ENCODE measurements around the gene ASCC1. TPM values are rescaled to one million over a fixed set of nuclear protein-coding genes. Genes with fewer than 3 reads are reported as not detected.

Gene ASCC1
- total RNA-seq, 2 experiments from 2014 or later: 61.6 to 66.2 TPM

DNA sequence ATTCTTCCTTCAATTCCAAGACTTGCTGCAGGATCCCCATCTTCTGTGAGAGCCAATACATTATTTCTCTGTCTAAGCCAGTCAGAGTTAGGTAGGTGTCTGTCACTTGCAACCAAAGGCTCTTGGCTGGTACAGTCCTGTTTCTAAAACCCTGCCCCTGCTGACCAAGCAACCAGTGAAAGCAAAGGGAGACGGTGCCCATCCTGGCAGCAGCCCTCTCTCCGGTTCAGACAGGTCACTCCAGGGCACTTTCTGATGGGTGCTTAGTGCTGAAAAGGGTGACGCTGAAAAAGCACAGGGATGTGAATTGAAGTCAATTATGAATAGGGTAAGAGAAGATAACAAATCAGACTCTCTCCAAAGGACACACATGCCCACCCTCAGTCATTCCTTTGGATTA is 165.2 kb downstream of the ASCC1 start:
- ChIA-PET POLR2A (interaction anchor here (1.5 kb wide), 1 partner anchor 9 kb away, joined by 5 read pairs; no protein-coding TSS in a partner anchor), CTCF (interaction anchor here (1.2 to 7.7 kb wide), 6 partner anchors 9 to 289 kb away, joined by 3 to 129 read pairs (median 44); no protein-coding TSS in a partner anchor)
- H3K27ac Mint-ChIP-seq: no peak overlapping the region
- no peaks in the 10 kb centered on the region for H3K27me3 Mint-ChIP-seq
- intact Hi-C loops (cut with micrococcal nuclease): no loop called here
- TF ChIP-seq, protein P1, sequence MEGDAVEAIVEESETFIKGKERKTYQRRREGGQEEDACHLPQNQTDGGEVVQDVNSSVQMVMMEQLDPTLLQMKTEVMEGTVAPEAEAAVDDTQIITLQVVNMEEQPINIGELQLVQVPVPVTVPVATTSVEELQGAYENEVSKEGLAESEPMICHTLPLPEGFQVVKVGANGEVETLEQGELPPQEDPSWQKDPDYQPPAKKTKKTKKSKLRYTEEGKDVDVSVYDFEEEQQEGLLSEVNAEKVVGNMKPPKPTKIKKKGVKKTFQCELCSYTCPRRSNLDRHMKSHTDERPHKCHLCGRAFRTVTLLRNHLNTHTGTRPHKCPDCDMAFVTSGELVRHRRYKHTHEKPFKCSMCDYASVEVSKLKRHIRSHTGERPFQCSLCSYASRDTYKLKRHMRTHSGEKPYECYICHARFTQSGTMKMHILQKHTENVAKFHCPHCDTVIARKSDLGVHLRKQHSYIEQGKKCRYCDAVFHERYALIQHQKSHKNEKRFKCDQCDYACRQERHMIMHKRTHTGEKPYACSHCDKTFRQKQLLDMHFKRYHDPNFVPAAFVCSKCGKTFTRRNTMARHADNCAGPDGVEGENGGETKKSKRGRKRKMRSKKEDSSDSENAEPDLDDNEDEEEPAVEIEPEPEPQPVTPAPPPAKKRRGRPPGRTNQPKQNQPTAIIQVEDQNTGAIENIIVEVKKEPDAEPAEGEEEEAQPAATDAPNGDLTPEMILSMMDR (IDR thresholded peaks at IDR 0.05): no peak
- H3K36me3 Mint-ChIP-seq (ENCODE audit: low read depth): no peaks in the 10 kb centered on the region
- DNase-seq (no peak), ATAC-seq (no peak)
- no peaks in the 10 kb centered on the region for H3K9me3 Mint-ChIP-seq
- no peak overlapping the region for H3K4me3 Mint-ChIP-seq
- peaks cover 19% of the 10 kb centered on the region for H3K4me1 Mint-ChIP-seq (ENCODE audit: low read depth)

DNA sequence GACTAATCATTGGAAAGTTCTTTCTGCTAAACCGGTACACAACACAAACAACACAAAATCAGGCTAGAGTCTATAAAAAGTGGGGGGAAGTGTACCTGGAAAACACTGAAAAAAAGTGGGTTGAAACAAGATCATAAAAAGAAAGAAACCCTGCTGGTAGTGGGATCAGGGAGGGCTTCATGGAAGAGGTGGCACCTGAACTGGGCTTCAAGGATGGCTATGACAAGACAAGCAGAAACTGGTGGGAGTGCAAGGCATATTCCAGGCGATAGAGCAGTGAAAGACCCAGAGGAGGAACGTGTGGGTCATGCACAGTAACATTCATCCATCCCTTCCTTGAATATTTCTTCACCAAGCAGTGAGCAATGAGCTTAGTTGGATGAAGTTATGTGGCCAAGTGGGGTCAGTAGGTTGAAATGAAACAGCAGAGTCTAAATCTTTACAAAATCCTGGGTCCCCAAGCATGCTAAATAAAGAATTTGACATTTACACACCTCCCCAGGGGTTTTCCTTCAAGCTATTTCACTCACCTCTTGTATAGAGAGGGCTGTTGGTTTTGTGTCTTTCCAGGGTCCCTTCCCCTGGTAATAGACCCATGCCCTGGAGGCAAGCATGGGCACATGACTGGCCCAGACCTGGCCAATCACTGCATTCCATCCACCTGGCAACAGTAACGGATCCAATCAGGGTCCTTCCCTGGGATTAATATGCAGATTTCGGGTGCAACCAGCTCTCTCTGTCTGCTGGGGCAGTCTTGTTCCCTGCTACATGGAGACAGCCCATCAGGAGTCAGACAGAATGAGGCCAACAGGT is 165.9 kb downstream of the ASCC1 start:
- CTCF ChIA-PET: interaction anchor here (0.5 to 7.7 kb wide), 16 partner anchors 10 to 383 kb away, joined by 3 to 129 read pairs (median 8); partner anchors contain the start of gene ASCC1
- TF ChIP-seq, protein P1 (IDR thresholded peaks at IDR 0.05): no peak
- Mint-ChIP-seq H3K4me1 (ENCODE audit: low read depth) (peaks cover 19% of the 10 kb centered on the region), H3K4me3 (no peak overlapping the region), H3K36me3 (ENCODE audit: low read depth) (no peaks in the 10 kb centered on the region), H3K27ac (no peak overlapping the region), H3K9me3 (no peaks in the 10 kb centered on the region), H3K27me3 (no peaks in the 10 kb centered on the region)
- POLR2A ChIA-PET: interaction anchor here (0.6 to 1.5 kb wide), 5 partner anchors 10 to 320 kb away, joined by 3 to 5 read pairs (median 3); no protein-coding TSS in a partner anchor
- ATAC-seq (no peak), DNase-seq (no peak)
- intact Hi-C loops (cut with micrococcal nuclease): loop anchor here (5.0 kb wide), 1 partner anchor 153 kb away; no protein-coding TSS in a partner anchor

DNA sequence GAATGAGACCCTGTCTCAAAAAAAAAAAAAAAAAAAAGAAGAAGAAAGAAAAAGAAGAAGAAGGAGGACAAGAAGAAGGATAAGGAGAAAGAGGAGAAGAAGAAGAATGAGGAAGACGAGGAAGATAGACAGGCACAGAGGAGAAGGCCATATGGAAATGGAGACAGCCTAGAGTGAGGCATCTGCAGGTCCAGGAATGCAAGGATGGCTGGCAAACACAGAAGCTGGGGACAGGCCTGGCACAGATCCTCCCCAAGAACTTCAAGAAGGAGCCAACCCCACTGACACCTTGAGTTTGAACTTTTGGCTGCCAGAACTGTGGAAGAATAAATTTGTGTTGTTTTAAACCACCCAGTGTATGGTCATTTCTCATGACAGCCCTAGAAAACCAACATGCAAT is 166.6 kb downstream of the ASCC1 start:
- H3K36me3 Mint-ChIP-seq (ENCODE audit: low read depth): no peaks in the 10 kb centered on the region
- H3K27me3 Mint-ChIP-seq: no peaks in the 10 kb centered on the region
- no peaks in the 10 kb centered on the region for H3K9me3 Mint-ChIP-seq
- no peak overlapping the region for H3K27ac Mint-ChIP-seq
- ATAC-seq: no peak
- ChIA-PET CTCF (interaction anchor here (0.5 to 7.7 kb wide), 45 partner anchors 11 to 384 kb away, joined by 3 to 129 read pairs (median 6); partner anchors contain the start of genes ASCC1 and CHST3), POLR2A (interaction anchor here (0.7 to 1.5 kb wide), 3 partner anchors 12 to 290 kb away, joined by 3 to 4 read pairs (median 3); no protein-coding TSS in a partner anchor)
- H3K4me3 Mint-ChIP-seq: no peak overlapping the region
- H3K4me1 Mint-ChIP-seq (ENCODE audit: low read depth): peaks cover 15% of the 10 kb centered on the region
- no peak for DNase-seq
- intact Hi-C loops (cut with micrococcal nuclease): loop anchor here (5.0 kb wide), 1 partner anchor 152 kb away; no protein-coding TSS in a partner anchor
- TF ChIP-seq, protein P1 (IDR thresholded peaks at IDR 0.05): no peak

DNA sequence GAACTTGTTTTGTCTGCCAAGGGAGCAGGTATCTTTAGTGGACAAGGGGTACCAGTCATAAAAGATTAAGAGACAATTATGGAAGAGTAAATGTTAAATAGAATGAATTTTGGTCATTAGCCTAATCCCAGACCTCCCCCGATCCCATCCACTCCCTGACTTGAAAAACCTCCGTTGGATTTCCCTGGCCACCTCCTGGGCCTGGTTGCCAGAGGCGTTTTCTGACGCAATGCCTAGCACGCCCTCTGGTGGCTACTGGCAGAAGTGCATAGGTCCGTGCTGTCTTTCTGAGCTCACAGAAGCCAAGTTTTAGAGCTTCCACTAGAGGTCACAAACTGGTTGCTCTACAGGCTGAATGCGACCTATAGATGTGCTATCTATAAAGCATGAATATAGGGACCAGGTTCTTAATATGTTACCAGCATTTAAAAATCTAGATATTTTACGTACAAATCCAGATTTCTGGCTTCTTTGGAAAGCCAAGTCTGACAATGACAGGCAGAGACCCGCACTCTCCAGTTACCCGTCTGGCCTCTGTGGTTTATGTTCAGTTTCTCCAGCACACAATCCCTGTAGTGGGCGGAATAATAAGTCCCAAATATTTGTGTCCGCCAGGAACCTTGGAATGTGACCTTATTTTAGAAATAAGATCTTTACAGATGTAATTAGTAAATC is 167.5 kb downstream of the ASCC1 start:
- Mint-ChIP-seq H3K9me3 (no peaks in the 10 kb centered on the region), H3K27me3 (no peaks in the 10 kb centered on the region), H3K4me3 (no peak overlapping the region), H3K4me1 (ENCODE audit: low read depth) (peaks cover 15% of the 10 kb centered on the region), H3K27ac (no peak overlapping the region), H3K36me3 (ENCODE audit: low read depth) (no peaks in the 10 kb centered on the region)
- ChIA-PET CTCF (interaction anchor here (0.5 to 7.7 kb wide), 99 partner anchors 9 to 1445 kb away, joined by 3 to 129 read pairs (median 4); partner anchors contain the start of genes ANAPC16, ASCC1, CHST3 and DDIT4), POLR2A (interaction anchor here (1.5 kb wide), 1 partner anchor 291 kb away, joined by 4 read pairs; no protein-coding TSS in a partner anchor)
- DNase-seq (peak; percentile 95), ATAC-seq (peak; percentile 98)
- TF ChIP-seq, protein P1 (IDR thresholded peaks at IDR 0.05): peak; percentile 97
- intact Hi-C loops (cut with micrococcal nuclease): loop anchor here (5.0 kb wide), 1 partner anchor 151 kb away; no protein-coding TSS in a partner anchor

Other genes with a start within 250 kb of the ASCC1 start
- 100 to 1,000 TPM; 134 to 135 TPM for gene SPOCK2, start 127.7 kb downstream of the ASCC1 start, total RNA-seq
- 100 to 1,000 TPM in 1 of 2 experiments, 10 to 100 TPM in 1; 94.6 to 101 TPM for gene ANAPC16, start 264 bp downstream of the ASCC1 start, total RNA-seq
- gene DDIT4, start 57.6 kb upstream of the ASCC1 start, total RNA-seq: 1,000 to 10,000 TPM; 1,071 to 1,096 TPM
- gene DNAJB12, start 138.6 kb upstream of the ASCC1 start, total RNA-seq: 10 to 100 TPM; 17.1 to 17.5 TPM

Measured in activated CD8-positive, alpha-beta T cell treated with anti-CD3 and anti-CD28 coated beads for 36 hours (primary cell).